MM.1S (cell line): ENCODE measurements around the gene PVR.

Experiments used
- EZH2phosphoT487 ChIP-seq: fragments of 300-600 bp; sonication (generic); IDR thresholded peaks from 2 replicates; pipeline ENCODE4 v1.6.1; 2018; ENCODE audit warnings: antibody characterized with exemption, low read length
- TF ChIP-seq, protein P1 (sequence below): fragments of 300-600 bp; sonication (generic); IDR thresholded peaks from 2 replicates; pipeline ENCODE4 v1.5.1; 2016; ENCODE audit warnings: antibody characterized with exemption, low read length, mixed read lengths

DNA sequence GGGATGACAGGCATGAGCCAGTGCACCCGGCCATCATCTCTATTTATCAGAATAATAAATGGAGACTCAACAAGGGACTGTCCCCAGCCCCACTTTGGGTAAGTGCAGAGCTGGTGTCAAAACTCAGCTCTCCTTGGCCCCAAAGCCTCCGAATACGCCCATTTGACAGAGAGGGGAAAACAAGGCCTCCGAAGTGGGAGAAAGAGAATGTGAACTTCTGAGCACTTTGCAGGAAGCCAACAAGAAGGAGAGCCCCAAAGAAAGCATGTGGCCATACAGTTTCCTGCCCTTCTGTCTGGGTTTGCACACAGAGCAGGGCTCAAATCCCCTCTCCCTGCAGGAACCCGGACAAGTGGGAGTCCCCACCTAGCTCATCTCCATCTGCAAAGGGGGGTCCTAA, 56.8 kb downstream of the PVR start:
- TF ChIP-seq, protein P1, sequence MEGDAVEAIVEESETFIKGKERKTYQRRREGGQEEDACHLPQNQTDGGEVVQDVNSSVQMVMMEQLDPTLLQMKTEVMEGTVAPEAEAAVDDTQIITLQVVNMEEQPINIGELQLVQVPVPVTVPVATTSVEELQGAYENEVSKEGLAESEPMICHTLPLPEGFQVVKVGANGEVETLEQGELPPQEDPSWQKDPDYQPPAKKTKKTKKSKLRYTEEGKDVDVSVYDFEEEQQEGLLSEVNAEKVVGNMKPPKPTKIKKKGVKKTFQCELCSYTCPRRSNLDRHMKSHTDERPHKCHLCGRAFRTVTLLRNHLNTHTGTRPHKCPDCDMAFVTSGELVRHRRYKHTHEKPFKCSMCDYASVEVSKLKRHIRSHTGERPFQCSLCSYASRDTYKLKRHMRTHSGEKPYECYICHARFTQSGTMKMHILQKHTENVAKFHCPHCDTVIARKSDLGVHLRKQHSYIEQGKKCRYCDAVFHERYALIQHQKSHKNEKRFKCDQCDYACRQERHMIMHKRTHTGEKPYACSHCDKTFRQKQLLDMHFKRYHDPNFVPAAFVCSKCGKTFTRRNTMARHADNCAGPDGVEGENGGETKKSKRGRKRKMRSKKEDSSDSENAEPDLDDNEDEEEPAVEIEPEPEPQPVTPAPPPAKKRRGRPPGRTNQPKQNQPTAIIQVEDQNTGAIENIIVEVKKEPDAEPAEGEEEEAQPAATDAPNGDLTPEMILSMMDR = no peak
- TF ChIP-seq EZH2phosphoT487 = no peak
